IPS DF 6.9 (cell line): Measurements from ENCODE around the gene PPP1R9B.
A peak's percentile ranks its signal among the peaks of the same experiment; 100 is the strongest.

ENCODE experiments used
- DNase-seq: peaks from one replicate; pipeline ENCODE4 v3.0.0-alpha.2; 2013; ENCODE audit warnings: low read depth, low spot score
- H3K27ac ChIP-seq: one replicate; pipeline ENCODE4 v1.5.1; 2013; ENCODE audit warnings: low read length, control low read depth
- H3K27me3 ChIP-seq: 2 replicates; pipeline ENCODE4 v1.6.1; 2013; ENCODE audit warnings: mild to moderate bottlenecking, low read length; ENCODE audit not compliant: control insufficient read depth, insufficient read depth
- H3K36me3 ChIP-seq: 2 replicates; pipeline ENCODE4 v1.6.1; 2013; ENCODE audit warnings: low read length; ENCODE audit not compliant: control insufficient read depth, insufficient read depth
- H3K4me1 ChIP-seq: 2 replicates; pipeline ENCODE4 v1.6.1; 2013; ENCODE audit warnings: low read length; ENCODE audit not compliant: control insufficient read depth, insufficient read depth
- H3K4me3 ChIP-seq: 2 replicates; pipeline ENCODE4 v1.5.1; 2013; ENCODE audit warnings: mild to moderate bottlenecking, low read length
- H3K9me3 ChIP-seq: 2 replicates; pipeline ENCODE4 v1.6.1; 2013; ENCODE audit warnings: low read length, inconsistent platforms; ENCODE audit not compliant: control insufficient read depth, insufficient read depth
- WGBS: extraction: QIAGEN DNeasy Blood & Tissue Kit; methylation state at CpG from one replicate; pipeline ENCODE4 v1.1.7; 2013; ENCODE audit warnings: mixed read lengths, missing lambda C conversion rate; ENCODE audit not compliant: insufficient read length, insufficient coverage; 5-methylcytosine and 5-hydroxymethylcytosine counted together

The PPP1R9B gene, protein sequence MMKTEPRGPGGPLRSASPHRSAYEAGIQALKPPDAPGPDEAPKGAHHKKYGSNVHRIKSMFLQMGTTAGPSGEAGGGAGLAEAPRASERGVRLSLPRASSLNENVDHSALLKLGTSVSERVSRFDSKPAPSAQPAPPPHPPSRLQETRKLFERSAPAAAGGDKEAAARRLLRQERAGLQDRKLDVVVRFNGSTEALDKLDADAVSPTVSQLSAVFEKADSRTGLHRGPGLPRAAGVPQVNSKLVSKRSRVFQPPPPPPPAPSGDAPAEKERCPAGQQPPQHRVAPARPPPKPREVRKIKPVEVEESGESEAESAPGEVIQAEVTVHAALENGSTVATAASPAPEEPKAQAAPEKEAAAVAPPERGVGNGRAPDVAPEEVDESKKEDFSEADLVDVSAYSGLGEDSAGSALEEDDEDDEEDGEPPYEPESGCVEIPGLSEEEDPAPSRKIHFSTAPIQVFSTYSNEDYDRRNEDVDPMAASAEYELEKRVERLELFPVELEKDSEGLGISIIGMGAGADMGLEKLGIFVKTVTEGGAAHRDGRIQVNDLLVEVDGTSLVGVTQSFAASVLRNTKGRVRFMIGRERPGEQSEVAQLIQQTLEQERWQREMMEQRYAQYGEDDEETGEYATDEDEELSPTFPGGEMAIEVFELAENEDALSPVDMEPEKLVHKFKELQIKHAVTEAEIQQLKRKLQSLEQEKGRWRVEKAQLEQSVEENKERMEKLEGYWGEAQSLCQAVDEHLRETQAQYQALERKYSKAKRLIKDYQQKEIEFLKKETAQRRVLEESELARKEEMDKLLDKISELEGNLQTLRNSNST

GRCh38 chr17:50150354-50151040 is at the start of gene PPP1R9B:
Gene PPP1R9B, minus strand, starts transcription at chr17:50150677. Its CDS starts 164 bp downstream, at chr17:50150513.
- no peak within 1 kb of the TSS for H3K27ac ChIP-seq
- H3K9me3 ChIP-seq = no peaks in the 10 kb centered on the region
- WGBS = no CpG with 5 or more reads among the region's 69 CpGs
- H3K4me3 ChIP-seq = peak within 1 kb of the TSS; percentile 44; the same call in 1 of the 2 replicates
- no peak for DNase-seq
- peaks cover 5% of the 10 kb centered on the region for H3K4me1 ChIP-seq
- no peaks in the 10 kb centered on the region for H3K36me3 ChIP-seq
- H3K27me3 ChIP-seq = peaks cover 2% of the 10 kb centered on the region; the same call in 1 of the 2 replicates

DNA sequence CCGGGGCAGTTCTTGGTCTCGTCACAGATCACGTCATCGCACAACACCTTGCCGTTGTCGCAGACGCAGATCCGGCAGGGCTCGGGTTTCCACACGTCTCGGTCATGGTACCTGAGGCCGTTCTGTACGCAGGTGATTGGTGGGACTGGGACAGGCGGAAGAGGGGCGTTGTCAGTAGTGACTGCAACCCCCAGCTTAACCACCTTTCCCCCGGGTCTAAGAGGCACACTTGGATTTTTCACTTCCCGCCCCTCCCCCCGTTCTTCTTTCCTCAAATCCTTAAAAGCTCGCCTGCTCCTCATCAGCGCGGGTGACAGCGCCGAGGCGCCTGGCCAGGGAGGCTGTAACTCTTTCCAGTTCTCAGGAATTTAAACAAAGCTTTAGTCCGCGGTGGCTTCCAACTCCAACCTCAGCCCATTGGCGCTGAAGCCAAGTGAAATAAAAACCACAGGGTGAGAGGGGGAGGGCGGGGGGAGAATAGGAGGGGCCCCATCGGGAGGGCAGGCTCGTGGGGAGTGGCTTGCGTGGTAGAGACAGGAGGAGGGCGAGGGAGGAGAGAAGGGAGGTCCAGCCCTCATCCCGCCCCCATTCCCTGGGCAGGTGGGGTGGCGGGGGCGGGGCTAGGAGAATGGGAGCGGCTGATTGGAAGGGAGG is 49.5 kb upstream of the PPP1R9B start:
- Histone ChIP-seq H3K4me3 (peak overlapping the region; percentile 50; the same call in 1 of the 2 replicates), H3K27me3 (no peaks in the 10 kb centered on the region; the same call in 1 of the 2 replicates), H3K9me3 (no peaks in the 10 kb centered on the region), H3K36me3 (peaks cover 14% of the 10 kb centered on the region; the same call in 1 of the 2 replicates), H3K27ac (no peak overlapping the region), H3K4me1 (no peaks in the 10 kb centered on the region; the same call in 1 of the 2 replicates)
- WGBS = no CpG with 5 or more reads among the region's 36 CpGs
- DNase-seq = no peak

DNA sequence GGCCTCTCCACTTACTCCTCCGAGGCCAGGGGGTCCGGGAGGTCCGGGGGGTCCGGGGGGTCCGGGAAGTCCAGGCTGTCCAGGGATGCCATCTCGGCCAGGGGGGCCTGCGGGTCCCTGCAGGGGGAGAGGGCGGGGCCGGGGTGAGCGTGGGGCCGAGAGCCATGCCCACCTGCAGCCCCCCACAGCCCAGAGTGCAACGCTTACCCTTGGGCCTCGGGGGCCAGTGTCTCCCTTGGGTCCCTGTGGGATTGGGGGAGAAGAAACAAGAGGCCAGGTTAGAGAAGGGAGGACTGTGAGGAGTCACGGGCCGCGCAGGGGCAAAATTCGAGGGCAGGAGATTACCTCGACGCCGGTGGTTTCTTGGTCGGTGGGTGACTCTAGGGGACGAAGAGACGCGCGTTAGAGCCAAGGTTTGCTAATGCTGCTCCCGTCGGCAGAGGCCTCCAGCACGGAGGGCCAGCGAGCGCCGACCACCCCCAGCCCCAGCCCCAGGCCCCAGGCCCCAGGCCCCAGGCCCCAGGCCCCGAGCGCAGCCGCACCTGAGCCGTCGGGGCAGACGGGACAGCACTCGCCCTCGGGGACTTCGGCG is 48.8 kb upstream of the PPP1R9B start:
- DNase-seq = no peak
- peaks cover 17% of the 10 kb centered on the region; the same call in 1 of the 2 replicates for H3K36me3 ChIP-seq
- no peaks in the 10 kb centered on the region; the same call in 1 of the 2 replicates for H3K27me3 ChIP-seq
- no CpG with 5 or more reads among the region's 41 CpGs for WGBS
- H3K27ac ChIP-seq = no peak overlapping the region
- no peaks in the 10 kb centered on the region for H3K9me3 ChIP-seq
- H3K4me1 ChIP-seq = no peaks in the 10 kb centered on the region; the same call in 1 of the 2 replicates
- peak overlapping the region; percentile 50; the same call in 1 of the 2 replicates for H3K4me3 ChIP-seq

DNA sequence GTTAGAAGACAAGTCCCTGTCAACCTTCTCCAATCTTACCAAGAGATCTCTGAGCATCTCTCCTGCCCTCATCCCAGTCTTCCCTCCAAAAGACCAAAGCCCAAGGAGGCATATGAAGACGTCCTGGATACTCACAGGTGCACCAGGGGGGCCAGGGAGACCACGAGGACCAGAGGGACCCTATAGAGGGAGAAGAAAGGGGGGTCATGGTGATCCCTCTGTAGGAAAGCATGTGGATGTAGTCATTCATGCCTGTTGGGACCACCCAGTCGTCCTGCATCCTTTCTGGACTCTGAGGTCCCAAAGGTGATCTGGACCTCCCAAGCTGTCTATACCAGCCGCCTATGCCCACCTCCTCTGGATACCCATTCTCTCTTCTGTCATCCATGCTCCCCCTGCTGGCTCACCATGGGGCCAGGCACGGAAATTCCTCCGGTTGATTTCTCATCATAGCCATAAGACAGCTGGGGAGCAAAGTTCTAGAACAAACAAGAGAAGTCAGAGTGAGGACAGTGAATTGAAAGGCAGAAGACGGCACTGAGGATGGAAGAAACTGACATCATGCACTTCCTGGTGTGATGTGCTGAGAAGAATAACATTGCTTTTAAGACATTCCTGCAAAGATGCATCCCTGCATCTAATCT is 47.7 kb upstream of the PPP1R9B start:
- H3K9me3 ChIP-seq = no peaks in the 10 kb centered on the region
- H3K4me3 ChIP-seq = no peak overlapping the region
- peaks cover 20% of the 10 kb centered on the region; the same call in 1 of the 2 replicates for H3K36me3 ChIP-seq
- no peak for DNase-seq
- no peak overlapping the region for H3K27ac ChIP-seq
- H3K27me3 ChIP-seq = no peaks in the 10 kb centered on the region; the same call in 1 of the 2 replicates
- no peaks in the 10 kb centered on the region; the same call in 1 of the 2 replicates for H3K4me1 ChIP-seq
- WGBS = no CpG with 5 or more reads among the region's 7 CpGs

DNA sequence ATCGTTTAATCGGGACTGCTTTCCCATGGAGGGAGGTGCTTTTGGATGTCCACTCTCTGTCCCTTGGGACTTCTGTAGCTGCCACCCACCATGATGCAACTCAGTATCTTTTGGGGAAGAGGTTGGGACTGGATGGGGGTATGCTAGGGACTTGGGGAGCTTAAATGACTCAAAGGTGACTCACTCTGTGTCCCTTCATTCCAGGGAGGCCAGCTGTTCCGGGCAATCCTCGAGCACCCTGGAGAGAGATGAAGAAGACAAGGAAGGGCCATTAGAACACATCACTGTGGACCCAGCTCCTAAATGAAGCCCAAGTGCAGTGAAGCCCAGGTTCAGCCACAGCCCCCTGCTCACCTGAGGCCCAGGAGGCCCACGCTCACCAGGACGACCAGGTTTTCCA is 46.3 kb upstream of the PPP1R9B start:
- DNase-seq = no peak
- peaks cover 25% of the 10 kb centered on the region; the same call in 1 of the 2 replicates for H3K36me3 ChIP-seq
- H3K9me3 ChIP-seq = no peaks in the 10 kb centered on the region
- no peaks in the 10 kb centered on the region for H3K27me3 ChIP-seq
- WGBS = no CpG with 5 or more reads among the region's 6 CpGs
- H3K27ac ChIP-seq = no peak overlapping the region
- no peak overlapping the region for H3K4me3 ChIP-seq
- no peaks in the 10 kb centered on the region; the same call in 1 of the 2 replicates for H3K4me1 ChIP-seq

DNA sequence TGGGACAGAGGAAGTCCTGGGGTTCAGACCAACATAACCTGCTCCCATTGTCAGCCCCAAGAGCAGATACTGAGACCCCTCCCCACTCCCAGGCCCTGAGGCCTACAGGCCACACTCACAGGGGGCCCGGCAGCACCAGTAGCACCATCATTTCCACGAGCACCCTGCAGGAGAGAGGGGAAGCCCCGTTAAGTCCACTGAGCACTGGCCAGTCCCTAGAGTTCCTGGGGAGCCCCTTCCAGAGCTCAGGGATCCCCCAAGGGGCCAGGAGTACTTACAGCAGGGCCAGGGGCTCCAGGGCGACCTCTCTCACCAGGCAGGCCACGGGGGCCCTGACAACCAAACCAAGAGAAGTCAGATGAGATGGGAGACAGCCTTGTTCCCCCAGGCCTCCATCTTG is 45.6 kb upstream of the PPP1R9B start:
- DNase-seq = no peak
- H3K4me3 ChIP-seq = no peak overlapping the region
- no peaks in the 10 kb centered on the region for H3K27me3 ChIP-seq
- no CpG with 5 or more reads among the region's 5 CpGs for WGBS
- no peaks in the 10 kb centered on the region for H3K4me1 ChIP-seq
- H3K27ac ChIP-seq = no peak overlapping the region
- H3K36me3 ChIP-seq = peaks cover 32% of the 10 kb centered on the region; the same call in 1 of the 2 replicates
- H3K9me3 ChIP-seq = no peaks in the 10 kb centered on the region

DNA sequence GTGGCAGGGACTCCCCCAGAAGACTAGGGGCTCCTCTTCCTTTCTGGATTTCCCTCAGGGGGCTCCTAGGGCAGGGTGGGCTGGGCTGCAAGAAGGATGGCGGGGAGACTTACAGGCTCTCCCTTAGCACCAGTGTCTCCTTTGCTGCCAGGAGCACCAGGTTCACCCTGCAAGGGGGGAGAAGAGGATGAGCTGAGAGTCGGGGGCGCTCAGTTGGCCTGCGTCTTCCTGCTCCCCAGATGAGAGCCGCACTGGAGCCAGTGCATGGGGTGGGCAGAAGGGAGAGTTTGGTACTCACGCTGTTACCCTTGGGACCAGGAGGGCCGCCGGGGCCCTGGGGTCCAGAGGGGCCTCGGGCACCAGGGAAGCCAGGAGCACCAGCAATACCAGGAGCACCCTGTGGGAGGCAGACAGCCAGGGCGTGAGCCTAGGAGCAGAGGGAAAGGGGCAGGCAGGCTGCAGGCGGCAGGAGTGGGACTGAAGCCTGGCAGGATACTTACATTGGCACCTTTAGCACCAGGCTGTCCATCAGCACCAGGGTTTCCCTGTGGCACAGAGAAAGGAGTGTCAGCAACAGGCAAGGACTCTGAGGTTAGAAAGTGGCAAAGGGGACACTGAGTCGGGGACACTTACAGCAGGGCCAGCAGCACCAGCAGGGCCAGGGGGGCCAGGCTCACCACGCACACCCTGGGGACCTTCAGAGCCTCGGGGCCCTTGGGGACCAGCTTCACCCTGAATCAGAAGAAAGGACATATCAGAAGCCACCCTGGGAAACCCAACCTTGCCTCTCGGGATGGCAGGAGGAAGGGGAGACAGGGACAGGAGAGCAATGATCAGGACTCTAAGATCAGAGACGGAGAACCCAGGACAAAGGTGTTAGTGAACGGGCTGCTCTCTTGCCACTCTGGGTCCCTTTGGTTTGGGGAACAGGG is 44.7 kb upstream of the PPP1R9B start:
- no peak for DNase-seq
- Histone ChIP-seq H3K9me3 (no peaks in the 10 kb centered on the region), H3K36me3 (peaks cover 36% of the 10 kb centered on the region; the same call in 1 of the 2 replicates), H3K4me3 (no peak overlapping the region), H3K27ac (no peak overlapping the region), H3K27me3 (no peaks in the 10 kb centered on the region), H3K4me1 (no peaks in the 10 kb centered on the region)
- WGBS = no CpG with 5 or more reads among the region's 17 CpGs

DNA sequence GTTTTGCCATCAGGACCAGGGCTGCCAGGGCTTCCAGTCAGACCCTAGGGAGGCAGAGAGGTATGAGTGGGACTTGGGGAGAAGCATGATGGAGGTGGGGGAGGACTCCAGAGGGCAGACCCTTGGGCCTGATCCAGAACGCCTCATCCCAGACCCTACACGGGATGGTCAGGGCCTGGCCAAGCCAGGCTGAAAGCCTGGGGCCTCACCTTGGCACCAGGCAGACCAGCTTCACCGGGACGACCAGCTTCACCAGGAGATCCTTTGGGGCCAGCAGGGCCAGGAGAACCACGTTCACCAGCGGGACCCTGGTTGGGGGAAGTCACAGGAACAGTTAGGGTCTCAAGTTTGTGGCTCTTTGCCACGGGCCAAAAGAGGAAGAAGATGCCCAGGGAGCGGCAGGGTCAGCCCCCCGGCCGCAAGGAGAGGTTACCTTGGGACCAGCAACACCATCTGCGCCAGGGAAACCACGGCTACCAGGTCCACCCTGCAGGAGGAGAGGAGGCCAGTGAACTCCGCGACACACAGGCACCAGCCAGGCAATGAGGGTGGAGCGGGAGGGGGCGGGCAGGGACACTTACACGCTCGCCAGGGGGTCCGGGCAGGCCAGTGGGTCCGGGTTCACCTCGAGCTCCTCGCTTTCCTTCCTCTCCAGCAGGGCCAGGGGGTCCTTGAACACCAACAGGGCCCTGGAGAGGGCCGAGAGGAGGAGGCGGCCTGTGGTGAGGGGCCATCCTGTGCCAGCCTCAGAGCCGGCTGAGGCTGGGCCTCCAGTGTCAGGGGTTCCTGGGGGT is 43.9 kb upstream of the PPP1R9B start:
- no peak for DNase-seq
- H3K27me3 ChIP-seq = no peaks in the 10 kb centered on the region
- no peak overlapping the region for H3K27ac ChIP-seq
- WGBS = no CpG with 5 or more reads among the region's 25 CpGs
- peaks cover 36% of the 10 kb centered on the region; the same call in 1 of the 2 replicates for H3K36me3 ChIP-seq
- H3K4me1 ChIP-seq = no peaks in the 10 kb centered on the region
- no peaks in the 10 kb centered on the region for H3K9me3 ChIP-seq
- H3K4me3 ChIP-seq = no peak overlapping the region
